Stimulated activated CD4-positive, alpha-beta T cell treated with anti-CD3 and anti-CD28 coated beads, Interleukin-15, amount 100 ng/mL, for 48 hours (primary cell): ENCODE measurements around the gene ZNF555.
A peak's percentile ranks its signal among the peaks of the same experiment; 100 is the strongest.
"Not testable (repeated sequence)": the region's sequence is repeated elsewhere in the genome, so short reads cannot be mapped to it uniquely, and the experiment has no call there.

Experiments used
- DNase-seq, 2 donors: peaks; one replicate each; pipeline ENCODE4 v3.0.0-alpha.2; 2020; ENCODE audit warnings: low read depth in 2 of 2

ZNF555 gene

GRCh38 chr19:2807379-2808128 is 33.7 kb upstream of the ZNF555 start:
- no peak for DNase-seq

GRCh38 chr19:2808129-2808941 is 32.9 kb upstream of the ZNF555 start:
- DNase-seq = no peak

DNA sequence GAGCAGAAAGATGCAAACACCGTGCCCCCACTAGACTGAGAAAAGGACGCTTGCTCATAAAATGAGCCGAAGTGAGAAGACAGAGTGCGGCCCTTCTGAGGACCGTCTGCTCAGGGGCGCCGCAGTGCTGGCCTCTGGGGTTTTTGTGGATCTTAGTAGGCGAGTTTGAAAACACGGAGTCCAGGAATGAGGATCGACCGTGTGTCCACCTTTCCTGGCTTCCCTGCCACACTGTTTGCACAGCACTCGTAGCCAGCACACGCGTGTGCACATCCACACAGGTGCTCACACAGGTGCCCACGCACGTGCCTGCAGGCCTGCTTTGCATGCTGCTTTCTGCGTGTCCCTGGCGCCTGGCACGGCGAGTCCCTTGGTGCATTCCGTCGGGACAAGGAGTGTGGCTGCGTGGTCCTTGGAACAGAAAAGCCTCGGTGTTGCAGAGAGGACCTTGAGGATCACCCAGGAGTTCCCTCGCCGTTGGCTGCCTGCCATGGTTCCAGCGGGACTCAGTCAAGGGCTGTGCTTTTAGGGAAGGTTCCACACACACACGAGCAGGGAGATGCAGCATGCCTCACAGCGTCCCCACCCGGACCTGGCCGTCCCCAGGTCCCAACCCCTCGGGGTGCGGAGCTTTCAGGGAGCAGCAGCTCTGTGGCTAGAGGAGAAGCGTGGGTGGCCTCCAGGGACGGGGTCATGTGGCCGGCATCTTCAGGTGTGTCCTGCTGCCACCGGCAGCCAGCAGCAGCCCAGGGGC is 31.7 kb upstream of the ZNF555 start:
- DNase-seq = no peak

DNA sequence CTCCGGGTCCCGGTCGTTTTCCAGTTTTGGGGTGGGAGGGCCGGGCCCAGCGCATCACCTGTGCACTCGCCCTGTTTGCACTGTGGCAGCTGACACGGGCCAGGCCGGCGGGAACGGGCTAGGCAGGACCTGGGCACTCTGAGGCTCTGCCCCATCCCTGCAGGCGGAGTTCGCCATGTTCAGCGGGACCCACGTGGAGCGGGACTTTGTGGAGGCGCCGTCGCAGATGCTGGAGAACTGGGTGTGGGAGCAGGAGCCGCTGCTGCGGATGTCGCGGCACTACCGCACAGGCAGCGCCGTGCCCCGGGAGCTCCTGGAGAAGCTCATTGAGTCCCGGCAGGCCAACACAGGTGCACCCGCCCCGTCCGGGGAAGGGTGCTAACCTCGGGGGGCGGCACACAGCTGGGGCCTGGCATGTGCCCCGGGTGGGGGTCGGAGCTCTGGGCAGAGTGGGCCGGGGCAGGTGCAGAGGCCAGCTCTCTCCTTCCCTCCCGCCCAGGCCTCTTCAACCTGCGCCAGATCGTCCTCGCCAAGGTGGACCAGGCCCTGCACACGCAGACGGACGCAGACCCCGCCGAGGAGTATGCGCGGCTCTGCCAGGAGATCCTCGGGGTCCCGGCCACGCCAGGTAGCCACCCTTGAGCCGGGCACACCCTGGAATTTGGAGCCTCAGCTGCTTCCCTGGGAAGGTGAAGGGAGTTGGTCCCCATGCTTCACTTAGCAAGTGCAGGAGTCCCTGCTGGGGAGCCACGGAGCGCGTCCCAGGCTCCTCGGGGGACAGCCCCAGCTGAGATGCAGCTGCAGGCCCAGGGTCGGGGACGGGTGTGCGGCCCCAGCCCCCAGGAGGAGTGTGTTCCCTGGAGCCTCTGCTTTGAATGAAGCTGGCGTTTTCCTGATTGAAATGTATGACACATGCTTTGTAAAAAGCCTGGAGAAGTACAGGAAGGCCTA is 30.9 kb upstream of the ZNF555 start:
- no peak for DNase-seq

GRCh38 chr19:2811221-2811722 is 30.0 kb upstream of the ZNF555 start:
- DNase-seq = no peak

DNA sequence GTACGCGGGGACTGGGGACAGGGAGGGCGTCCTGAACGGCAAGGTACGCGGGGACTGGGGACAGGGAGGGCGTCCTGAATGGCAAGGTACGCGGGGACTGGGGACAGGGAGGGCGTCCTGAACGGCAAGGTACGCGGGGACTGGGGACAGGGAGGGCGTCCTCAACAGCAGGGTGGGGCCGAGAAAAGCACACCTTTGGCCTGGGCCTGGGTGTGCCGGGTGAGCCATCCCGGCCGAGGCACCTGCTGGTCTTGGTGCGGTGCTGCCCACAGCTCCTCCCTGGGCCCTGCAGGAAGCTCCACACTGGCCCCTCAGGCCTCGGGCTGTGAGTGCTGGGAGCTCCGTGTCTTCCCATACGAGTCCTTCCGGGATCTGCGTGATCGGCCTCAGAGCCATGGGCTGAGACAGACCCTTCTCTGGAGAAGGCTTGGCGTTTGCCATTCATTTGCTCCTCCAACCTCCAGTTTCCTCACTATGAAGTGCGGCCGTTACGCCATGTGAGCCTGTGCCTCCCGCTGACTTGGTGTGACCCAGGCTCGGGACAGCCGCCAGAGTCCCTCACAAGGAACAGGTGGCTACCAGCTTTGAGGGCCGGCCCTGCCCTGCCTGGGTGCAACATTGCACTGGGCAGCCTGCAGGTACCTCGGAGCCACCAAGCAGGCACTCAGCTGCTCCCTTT is 29.4 kb upstream of the ZNF555 start:
- DNase-seq = no peak

DNA sequence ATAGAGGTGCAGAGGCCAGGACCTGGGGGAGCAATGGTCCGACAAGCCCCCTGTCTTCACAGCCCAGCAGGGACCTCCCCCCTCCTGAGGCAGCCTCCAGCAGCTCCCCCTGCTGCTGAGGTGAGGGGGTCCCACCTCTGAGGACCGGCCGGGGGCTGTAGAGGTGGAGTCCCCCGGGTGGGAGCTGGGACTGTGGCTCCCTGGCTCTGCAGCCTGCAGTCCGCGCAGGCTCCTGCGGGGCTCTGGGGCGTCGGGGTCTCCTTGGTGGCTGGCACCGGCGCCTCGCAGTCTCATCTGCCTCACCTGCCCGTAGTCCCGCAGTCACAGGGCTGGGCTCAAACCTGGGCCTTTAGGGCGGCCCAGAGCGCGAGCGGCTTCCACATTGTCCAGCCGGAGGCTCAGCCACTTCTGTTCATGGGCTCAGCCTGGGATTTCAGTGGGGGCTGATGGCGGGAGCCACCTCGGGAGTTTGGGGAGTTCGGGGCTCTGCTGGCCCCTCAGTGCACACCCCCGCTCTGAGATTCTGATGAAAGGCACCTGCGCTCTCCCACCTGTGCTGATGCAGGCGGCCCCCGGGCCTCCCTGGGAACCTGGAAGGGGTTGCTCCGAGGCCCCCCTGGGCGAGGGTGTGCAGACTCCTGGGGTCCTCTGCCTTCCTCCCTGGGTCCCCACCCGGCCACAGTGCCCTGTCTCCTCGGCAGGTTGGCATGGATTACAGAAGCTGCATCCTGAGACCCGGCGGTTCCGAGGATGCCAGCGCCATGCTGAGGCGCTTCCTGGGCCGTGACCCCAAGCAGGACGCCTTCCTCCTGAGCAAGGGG is 28.7 kb upstream of the ZNF555 start:
- no peak for DNase-seq

DNA sequence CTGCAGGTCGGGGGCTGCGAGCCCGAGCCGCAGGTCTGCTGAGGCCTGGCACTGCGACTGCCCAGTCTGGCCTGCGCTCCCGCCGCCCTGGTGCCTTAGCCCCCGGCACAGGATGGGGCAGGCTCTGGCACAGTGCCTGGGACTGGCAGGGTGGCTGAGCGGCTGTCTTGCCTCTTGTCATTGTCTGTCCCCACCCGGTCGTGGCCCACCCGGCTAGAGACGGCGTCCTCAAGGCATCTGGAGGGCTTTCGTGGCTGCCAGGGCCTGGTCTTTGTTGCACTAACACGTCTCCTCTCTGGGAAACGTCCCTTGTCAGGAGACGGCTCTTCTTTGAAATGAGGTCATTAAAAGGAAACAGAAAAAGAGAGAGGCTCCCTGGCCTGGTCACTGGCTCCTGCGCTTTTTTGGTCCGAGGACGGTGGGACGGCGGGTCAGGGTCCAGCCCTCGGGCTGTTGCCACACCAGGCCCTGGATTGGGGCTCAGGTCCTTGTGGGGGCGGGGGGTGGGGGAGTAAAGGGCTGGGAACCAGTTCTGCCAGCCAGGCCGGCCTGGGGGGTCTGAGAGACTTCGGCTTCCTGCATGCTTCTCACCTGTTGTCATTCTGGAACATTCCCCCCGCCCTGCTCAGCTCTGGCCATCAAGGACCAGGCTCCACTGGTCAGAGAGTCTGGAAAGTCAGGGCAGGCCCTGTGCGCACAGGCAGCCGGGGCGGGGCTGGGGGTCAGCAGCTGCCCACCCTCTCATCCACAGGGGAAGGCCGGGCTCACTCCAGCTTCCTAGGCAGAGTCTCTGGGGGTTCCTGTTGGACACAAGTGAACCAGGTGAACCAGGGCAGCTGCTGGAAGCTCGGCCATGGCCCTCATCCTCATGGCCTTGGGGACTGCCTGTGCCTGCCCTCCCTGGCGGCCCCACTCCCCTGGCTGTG is 27.8 kb upstream of the ZNF555 start:
- no peak for DNase-seq

DNA sequence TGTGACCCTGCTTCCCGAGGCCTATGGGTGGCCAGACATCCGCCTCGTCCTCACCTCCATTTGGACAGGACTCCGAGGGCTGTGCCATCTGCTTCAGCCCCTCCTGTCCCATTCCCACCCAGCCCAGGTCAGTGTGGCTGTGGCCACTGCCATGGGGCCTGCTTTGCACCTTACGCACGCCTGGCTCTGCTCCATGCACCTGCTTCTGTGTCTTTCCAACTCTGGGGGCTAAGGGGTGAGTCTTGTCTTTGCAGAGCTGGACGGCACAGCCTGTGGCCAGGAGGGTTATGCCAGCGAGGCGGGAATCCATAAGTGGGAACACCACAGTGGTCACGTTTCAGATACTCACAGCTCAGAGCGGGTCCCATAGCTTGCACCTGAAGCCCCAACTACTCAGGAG is 26.8 kb upstream of the ZNF555 start:
- DNase-seq = no peak

- no peak for DNase-seq
Observed at GRCh38 chr19:2815191-2815614, 26.1 kb upstream of the ZNF555 start.

- DNase-seq = no peak
Observed at GRCh38 chr19:2815923-2816322, 25.4 kb upstream of the ZNF555 start.

DNA sequence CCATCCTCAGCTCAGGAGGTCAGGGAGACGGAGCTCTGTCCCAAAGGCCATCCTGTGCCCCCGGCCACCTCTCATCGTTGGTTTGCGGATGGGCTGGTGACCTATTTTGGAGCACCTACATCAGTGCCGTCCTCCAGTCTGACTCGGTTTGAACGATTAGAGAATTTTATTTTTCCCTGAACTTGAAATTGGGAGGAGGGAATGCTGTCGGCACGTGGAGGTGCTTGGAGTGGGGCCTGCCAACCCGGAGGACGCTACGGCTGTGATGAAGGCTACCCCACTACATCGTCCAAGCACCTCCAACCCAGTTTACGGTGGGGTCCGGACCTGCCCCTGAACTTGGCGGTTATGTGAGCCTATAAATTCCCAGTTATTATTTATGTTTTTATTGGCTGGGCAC is 24.6 kb upstream of the ZNF555 start:
- no peak for DNase-seq

DNA sequence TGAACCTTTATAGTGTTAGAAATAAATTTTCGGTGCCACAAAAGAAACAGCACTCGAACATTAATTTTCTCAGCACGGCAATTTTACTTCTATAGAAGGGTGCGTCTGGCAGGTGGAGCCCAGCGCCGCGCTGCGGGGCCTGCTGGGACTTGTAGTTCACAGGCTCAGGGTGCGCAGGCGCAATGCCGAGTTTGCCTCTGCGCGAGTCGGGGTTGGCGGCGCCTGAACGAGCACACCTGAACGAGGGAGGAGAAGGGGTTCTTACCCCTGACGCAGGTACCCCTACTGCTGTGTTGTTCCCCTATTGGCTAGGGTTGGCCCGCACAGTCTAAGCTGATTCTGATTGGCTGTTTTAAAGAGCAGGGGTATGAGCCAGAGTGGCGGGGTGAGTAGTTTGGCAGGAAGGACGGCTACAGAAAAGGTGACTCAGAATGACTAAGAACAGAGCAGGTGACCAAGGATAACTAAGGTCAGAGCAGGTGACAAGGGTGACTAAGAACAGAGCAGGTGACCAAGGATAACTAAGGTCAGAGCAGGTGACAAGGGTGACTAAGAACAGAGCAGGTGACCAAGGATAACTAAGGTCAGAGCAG is 23.9 kb upstream of the ZNF555 start:
- not testable (repeated sequence) for DNase-seq

DNA sequence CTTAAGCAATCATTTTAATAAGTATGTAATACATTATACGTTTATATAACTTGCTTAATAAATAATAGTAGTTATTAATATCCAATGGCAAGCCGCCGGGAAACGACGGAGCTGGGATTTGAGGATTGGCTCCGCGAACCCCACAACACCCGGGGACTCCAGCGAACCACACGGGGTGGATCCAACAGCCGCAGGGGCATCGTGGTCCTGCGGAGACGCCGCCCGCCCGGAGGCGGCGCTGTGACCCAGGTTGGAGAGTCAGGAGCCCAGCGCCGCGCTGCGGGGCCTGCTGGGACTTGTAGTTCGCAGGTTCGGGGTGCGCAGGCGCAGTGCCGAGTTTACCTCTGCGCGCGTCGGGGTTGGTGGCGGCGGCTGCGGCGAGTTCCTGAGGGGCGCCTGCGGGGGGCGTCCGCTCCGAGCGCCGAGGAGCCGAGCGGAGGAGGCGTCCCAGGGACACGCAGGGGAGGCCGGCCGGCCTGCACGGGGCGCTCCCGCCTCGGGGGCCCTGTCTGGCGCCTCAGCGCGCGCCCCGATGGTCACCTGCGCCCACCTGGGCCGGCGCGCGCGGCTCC is 21.6 kb upstream of the ZNF555 start, which contains the start of gene ZNF554:
Gene ZNF554 (plus strand): TSS at position 329 of the 572 bp plus-strand sequence. CDS start 204 bp downstream, at position 533.
- DNase-seq = peak; percentile 95 to 98

DNA sequence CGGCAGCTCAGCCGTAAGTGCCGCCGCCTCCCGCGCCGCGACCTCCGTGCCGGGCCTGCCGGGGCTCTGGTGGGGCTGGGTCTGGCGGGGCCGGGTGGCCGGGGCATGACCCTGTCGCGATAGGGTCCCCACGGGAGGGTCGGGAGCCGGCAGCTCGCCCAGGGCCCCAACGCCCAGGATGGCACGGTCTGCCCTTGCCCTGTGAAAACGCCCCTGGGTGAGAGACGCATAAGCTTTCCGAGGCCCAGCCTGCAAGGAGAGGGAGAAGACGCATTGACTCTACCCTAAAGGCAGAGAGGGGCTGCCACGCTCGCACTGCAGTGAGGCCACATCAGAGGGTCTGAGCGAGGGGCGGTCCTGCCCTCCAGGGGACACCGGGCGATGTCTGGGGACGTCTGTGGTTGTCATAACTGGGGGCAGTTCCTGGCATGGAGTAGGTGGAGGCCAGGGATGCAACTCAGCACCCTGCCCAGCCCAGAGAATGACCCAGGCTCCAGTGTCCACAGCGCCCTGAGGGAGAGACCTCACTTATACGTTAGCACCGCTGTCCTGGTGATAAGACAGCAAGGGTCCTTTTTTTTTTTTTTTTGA is 21.1 kb upstream of the ZNF555 start:
- DNase-seq = no peak

GRCh38 chr19:2822846-2823245 is 18.4 kb upstream of the ZNF555 start:
- no peak for DNase-seq

DNA sequence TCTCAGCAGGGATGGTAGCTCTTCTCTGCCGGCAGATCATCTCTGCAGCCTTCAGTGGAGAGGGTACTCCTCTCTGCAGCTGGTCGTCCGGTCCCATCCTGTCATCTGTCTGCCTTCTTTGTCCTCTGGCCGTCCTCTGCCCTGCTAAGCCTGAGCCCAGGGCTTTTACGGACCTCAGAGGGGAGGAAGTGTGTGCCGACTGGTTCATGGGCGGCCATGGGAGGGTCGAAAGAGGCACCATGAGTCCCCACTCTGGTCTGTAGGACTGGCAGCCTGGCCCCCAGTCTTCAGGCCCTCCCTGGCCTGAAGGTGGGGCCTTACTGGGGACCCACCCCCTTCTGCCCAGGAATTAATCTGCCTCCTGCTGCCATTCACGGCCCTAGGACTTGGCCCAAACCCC is 17.6 kb upstream of the ZNF555 start:
- no peak for DNase-seq
